Endodermal cell (in vitro differentiated cells): ENCODE data around the gene DMGDH. TPM values are rescaled to one million over a fixed set of nuclear protein-coding genes. Genes with fewer than 3 reads are reported as not detected.

ENCODE experiments used
- DNase-seq: peaks from one replicate; pipeline ENCODE4 v3.0.0-alpha.2; 2017
- H3K27ac ChIP-seq: 2 replicates; pipeline ENCODE4 v1.5.1; 2013; ENCODE audit warnings: mild to moderate bottlenecking, low read depth, low read length, moderate library complexity
- H3K27me3 ChIP-seq: 2 replicates; pipeline ENCODE4 v1.6.1; 2013; ENCODE audit warnings: mild to moderate bottlenecking, low read length, moderate library complexity; ENCODE audit not compliant: insufficient read depth, control insufficient read depth, poor library complexity, severe bottlenecking
- H3K36me3 ChIP-seq: 2 replicates; pipeline ENCODE4 v1.7.0; 2013; ENCODE audit warnings: mild to moderate bottlenecking, low read length, moderate library complexity; ENCODE audit not compliant: control insufficient read depth, insufficient read depth
- H3K4me1 ChIP-seq: one replicate; pipeline ENCODE4 v1.7.0; 2013; ENCODE audit warnings: low read length; ENCODE audit not compliant: control insufficient read depth, insufficient read depth
- H3K4me3 ChIP-seq: 2 replicates; pipeline ENCODE4 v1.5.1; 2013; ENCODE audit warnings: mild to moderate bottlenecking, low read length, moderate library complexity
- H3K9ac ChIP-seq: 2 replicates; pipeline ENCODE4 v1.6.1; 2013; ENCODE audit warnings: mild to moderate bottlenecking, low read length, moderate library complexity; ENCODE audit not compliant: poor library complexity, severe bottlenecking; ENCODE audit errors: extremely low read depth
- H3K9me3 ChIP-seq: 2 replicates; pipeline ENCODE4 v1.6.1; 2013; ENCODE audit warnings: mild to moderate bottlenecking, low read length, moderate library complexity; ENCODE audit not compliant: control insufficient read depth
- H3K27ac Mint-ChIP-seq: 2 replicates; pipeline ENCODE4 v1.8.0; 2020; ENCODE audit warnings: mixed read lengths
- H3K27me3 Mint-ChIP-seq: 2 replicates; pipeline ENCODE4 v1.8.0; 2021; ENCODE audit warnings: mild to moderate bottlenecking, mixed read lengths; ENCODE audit not compliant: insufficient read depth
- H3K36me3 Mint-ChIP-seq: 2 replicates; pipeline ENCODE4 v1.8.0; 2020; ENCODE audit warnings: low read depth, mixed read lengths
- H3K4me1 Mint-ChIP-seq: 2 replicates; pipeline ENCODE4 v1.8.0; 2020; ENCODE audit warnings: mixed read lengths
- H3K4me3 Mint-ChIP-seq: 2 replicates; pipeline ENCODE4 v1.8.0; 2020; ENCODE audit warnings: mild to moderate bottlenecking, moderate library complexity, mixed read lengths
- H3K9me3 Mint-ChIP-seq: 2 replicates; pipeline ENCODE4 v1.8.0; 2020; ENCODE audit warnings: mild to moderate bottlenecking, mixed read lengths
- CTCF ChIP-seq: fragments of 200-600 bp; sonication (generic); conservative IDR thresholded peaks from 2 replicates; pipeline ENCODE4 v1.5.0; 2021; ENCODE audit warnings: antibody characterized with exemption, mild to moderate bottlenecking
- WGBS, 2 experiments: methylation state at CpG; one replicate each; pipeline versions ENCODE4 v1.1.5 to v1.1.7; 2013; ENCODE audit warnings: missing lambda C conversion rate in 2 of 2, mixed read lengths in 1 of 2; ENCODE audit not compliant: insufficient coverage in 1 of 2, insufficient read length in 1 of 2; 5-methylcytosine and 5-hydroxymethylcytosine counted together
- total RNA-seq, 2 donors: library from RNA; stranded (reverse); fragmentation: NEBNext Ultra II Directional in 1 of 2; extraction: Animal tissue kit (Norgen Biotek cat#: 25700) in 1 of 2; gene quantifications; 2 replicates in 1 of 2; 3 replicates in 1 of 2; pipeline ENCODE4 v1.2.1, GENCODE V29; 2021

DMGDH gene
- total RNA-seq, 2 donors from 2014 or later = 0.73 to 4.7 TPM

GRCh38 chr5:79021753-79022152, 47.7 kb downstream of the DMGDH start:
- Histone ChIP-seq H3K4me3 (no peak overlapping the region), H3K27me3 (no peaks in the 10 kb centered on the region), H3K36me3 (no peaks in the 10 kb centered on the region), H3K4me1 (no peaks in the 10 kb centered on the region), H3K27ac (no peak overlapping the region), H3K9ac (no peak overlapping the region), H3K9me3 (no peaks in the 10 kb centered on the region)
- peak; percentile 41 for DNase-seq
- H3K36me3 Mint-ChIP-seq = no peaks in the 10 kb centered on the region
- 51% methylated on average over 4 of the region's 4 CpGs; no CpG with 5 or more reads in 1 of the 2 experiments for WGBS, 2 experiments
- H3K27me3 Mint-ChIP-seq = peaks cover 8% of the 10 kb centered on the region
- H3K27ac Mint-ChIP-seq = no peak overlapping the region
- peaks cover 15% of the 10 kb centered on the region for H3K4me1 Mint-ChIP-seq
- TF ChIP-seq CTCF = no peak
- no peak overlapping the region for H3K4me3 Mint-ChIP-seq
- H3K9me3 Mint-ChIP-seq = no peaks in the 10 kb centered on the region

GRCh38 chr5:79020861-79021561, 48.5 kb downstream of the DMGDH start:
- no peak overlapping the region for H3K9ac ChIP-seq
- H3K9me3 ChIP-seq = no peaks in the 10 kb centered on the region
- no peak overlapping the region for H3K4me3 ChIP-seq
- H3K27me3 ChIP-seq = no peaks in the 10 kb centered on the region
- Mint-ChIP-seq H3K9me3 (no peaks in the 10 kb centered on the region), H3K4me3 (no peak overlapping the region), H3K27me3 (peaks cover 8% of the 10 kb centered on the region), H3K4me1 (peaks cover 15% of the 10 kb centered on the region), H3K36me3 (no peaks in the 10 kb centered on the region), H3K27ac (peak overlapping the region; percentile 3)
- DNase-seq = peak; percentile 84
- no peaks in the 10 kb centered on the region for H3K4me1 ChIP-seq
- no peak overlapping the region for H3K27ac ChIP-seq
- no peaks in the 10 kb centered on the region for H3K36me3 ChIP-seq
- TF ChIP-seq CTCF = peak; percentile 95
- 28 to 34% methylated on average over 12 to 14 of the region's 14 CpGs for WGBS, 2 experiments

GRCh38 chr5:79014631-79015030, 54.8 kb downstream of the DMGDH start:
- H3K36me3 Mint-ChIP-seq = no peaks in the 10 kb centered on the region
- H3K4me3 Mint-ChIP-seq = no peak overlapping the region
- Histone ChIP-seq H3K27ac (no peak overlapping the region), H3K9ac (no peak overlapping the region), H3K9me3 (peaks cover 19% of the 10 kb centered on the region), H3K4me3 (no peak overlapping the region), H3K4me1 (no peaks in the 10 kb centered on the region), H3K27me3 (no peaks in the 10 kb centered on the region), H3K36me3 (no peaks in the 10 kb centered on the region)
- H3K27me3 Mint-ChIP-seq = peaks cover 8% of the 10 kb centered on the region
- WGBS, 2 experiments = 93 to 100% methylated on average over 2 of the region's 2 CpGs
- TF ChIP-seq CTCF = no peak
- H3K27ac Mint-ChIP-seq = no peak overlapping the region
- H3K4me1 Mint-ChIP-seq = no peaks in the 10 kb centered on the region
- H3K9me3 Mint-ChIP-seq = peaks cover 17% of the 10 kb centered on the region
- no peak for DNase-seq
